ENCODE measurements around the gene ANKHD1. TPM values are rescaled to one million over a fixed set of nuclear protein-coding genes. Genes with fewer than 3 reads are reported as not detected.

ANKHD1 gene
- total RNA-seq, 1 experiment from 2014 or later: 109 TPM

DNA sequence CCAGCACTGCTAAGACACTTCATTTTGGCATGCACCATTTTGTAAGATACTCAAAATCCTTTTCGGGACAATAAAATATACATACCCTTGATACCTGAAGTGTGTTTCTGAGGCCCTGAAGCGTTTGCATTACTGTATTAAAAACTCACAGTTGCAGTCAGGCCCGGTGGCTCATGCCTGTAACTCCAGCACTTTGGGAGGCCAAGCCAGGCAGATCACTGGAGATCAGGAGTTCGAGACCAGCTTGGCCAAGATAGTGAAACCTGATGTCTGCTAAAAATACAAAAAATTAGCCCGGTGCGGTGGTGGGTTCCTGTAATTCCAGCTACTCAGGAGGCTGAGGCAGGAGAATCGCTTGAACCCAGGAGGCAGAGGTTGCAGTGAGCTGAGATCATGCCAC, 143.4 kb downstream of the ANKHD1 start:
- ChIA-PET POLR2A (ENCODE audit: unreplicated experiment) (no interaction called here), CTCF (interaction anchor here (0.6 to 0.7 kb wide), 2 partner anchors 100 to 144 kb away, joined by 3 to 6 read pairs; no protein-coding TSS in a partner anchor)
- Histone ChIP-seq H2AFZ (no peak overlapping the region), H3K27ac (no peak overlapping the region), H3K9me3 (ENCODE audit: insufficient read depth, low read depth) (no peaks in the 10 kb centered on the region), H3K4me2 (no peak overlapping the region), H4K20me1 (ENCODE audit: insufficient read depth) (peaks cover 4% of the 10 kb centered on the region; the same call in 1 of the 2 replicates), H3K27me3 (ENCODE audit: insufficient read depth, low read depth) (no peaks in the 10 kb centered on the region), H3F3A (ENCODE audit: insufficient read depth, low read depth) (peaks cover 31% of the 10 kb centered on the region; the same call in 1 of the 2 replicates), H3K4me3 (no peak overlapping the region), H3K79me2 (ENCODE audit: low read depth) (no peaks in the 10 kb centered on the region), H3K4me1 (replicated peaks; ENCODE audit: insufficient read depth) (no peaks in the 10 kb centered on the region), H3K36me3 (ENCODE audit: low read depth) (peaks cover 12% of the 10 kb centered on the region; the same call in 1 of the 2 replicates), H3K9me2 (ENCODE audit: insufficient read depth) (no peaks in the 10 kb centered on the region)
- no peak for TF ChIP-seq EZH2 (IDR thresholded peaks at IDR 0.05; ENCODE audit: low read depth)
- TF ChIP-seq, protein P1, sequence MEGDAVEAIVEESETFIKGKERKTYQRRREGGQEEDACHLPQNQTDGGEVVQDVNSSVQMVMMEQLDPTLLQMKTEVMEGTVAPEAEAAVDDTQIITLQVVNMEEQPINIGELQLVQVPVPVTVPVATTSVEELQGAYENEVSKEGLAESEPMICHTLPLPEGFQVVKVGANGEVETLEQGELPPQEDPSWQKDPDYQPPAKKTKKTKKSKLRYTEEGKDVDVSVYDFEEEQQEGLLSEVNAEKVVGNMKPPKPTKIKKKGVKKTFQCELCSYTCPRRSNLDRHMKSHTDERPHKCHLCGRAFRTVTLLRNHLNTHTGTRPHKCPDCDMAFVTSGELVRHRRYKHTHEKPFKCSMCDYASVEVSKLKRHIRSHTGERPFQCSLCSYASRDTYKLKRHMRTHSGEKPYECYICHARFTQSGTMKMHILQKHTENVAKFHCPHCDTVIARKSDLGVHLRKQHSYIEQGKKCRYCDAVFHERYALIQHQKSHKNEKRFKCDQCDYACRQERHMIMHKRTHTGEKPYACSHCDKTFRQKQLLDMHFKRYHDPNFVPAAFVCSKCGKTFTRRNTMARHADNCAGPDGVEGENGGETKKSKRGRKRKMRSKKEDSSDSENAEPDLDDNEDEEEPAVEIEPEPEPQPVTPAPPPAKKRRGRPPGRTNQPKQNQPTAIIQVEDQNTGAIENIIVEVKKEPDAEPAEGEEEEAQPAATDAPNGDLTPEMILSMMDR (conservative IDR thresholded peaks at IDR 0.05): no peak
- intact Hi-C loops (cut with micrococcal nuclease; ENCODE audit: unreplicated experiment): no loop called here
- no TSS peak for BruUV-seq (replicated peaks)
- DNase-seq: no peak

DNA sequence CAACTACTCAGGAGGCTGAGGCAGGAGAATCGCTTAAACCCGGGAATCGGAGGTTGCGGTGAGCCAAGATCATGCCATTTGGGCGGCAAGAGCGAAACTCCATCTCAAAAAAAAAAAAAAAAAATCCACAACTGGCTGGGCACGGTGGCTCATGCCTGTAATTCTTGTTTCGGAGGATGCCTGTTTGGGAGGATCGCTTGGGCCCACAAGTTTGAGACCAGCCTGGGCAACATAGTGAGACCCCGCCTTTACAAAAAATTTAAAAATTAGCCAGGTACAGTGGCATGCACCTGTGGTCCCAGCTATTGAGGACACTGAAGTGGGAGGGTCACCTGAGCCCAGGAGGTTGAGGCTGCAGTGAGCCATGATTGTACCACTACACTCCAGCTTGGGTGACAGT, 144.0 kb downstream of the ANKHD1 start:
- H4K20me1 ChIP-seq (ENCODE audit: insufficient read depth): peaks cover 4% of the 10 kb centered on the region; the same call in 1 of the 2 replicates
- intact Hi-C loops (cut with micrococcal nuclease; ENCODE audit: unreplicated experiment): no loop called here

DNA sequence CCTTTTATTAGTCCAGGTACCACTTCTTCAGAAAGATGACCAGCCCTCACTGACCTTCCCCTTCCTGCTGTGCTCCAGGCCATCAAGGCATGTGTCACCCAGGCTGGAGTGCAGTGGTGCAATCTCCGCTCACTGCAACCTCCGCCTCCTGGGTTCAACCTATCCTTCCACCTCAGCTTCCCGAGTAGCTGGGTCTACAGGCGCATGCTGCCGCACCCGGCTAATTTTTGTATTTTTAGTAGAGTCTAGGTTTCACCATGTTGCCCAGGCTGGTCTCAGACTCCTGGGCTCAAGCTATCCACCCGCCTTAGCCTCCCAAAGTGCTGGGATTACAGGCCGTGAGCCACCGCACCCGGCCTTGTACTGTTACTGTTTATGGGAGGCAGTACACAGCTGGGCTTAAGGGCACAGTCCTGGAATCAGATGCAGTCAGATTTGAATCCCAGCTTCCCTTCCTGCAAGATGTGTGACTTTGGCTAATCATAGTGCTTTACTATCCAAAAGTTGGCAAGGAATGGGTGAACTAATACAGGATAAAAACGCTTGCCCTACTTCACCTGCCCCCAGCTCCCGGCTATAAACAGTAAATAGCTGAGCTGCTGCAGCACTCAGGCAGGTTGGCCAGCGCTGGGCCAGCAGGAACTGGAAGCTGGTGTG, 145.3 kb downstream of the ANKHD1 start:
- POLR2A ChIA-PET (ENCODE audit: unreplicated experiment): no interaction called here
- no peak overlapping the region for H2AFZ ChIP-seq
- H4K20me1 ChIP-seq (ENCODE audit: insufficient read depth): peaks cover 4% of the 10 kb centered on the region; the same call in 1 of the 2 replicates
- intact Hi-C loops (cut with micrococcal nuclease; ENCODE audit: unreplicated experiment): no loop called here
- peaks cover 33% of the 10 kb centered on the region; the same call in 1 of the 2 replicates for H3F3A ChIP-seq (ENCODE audit: insufficient read depth, low read depth)
- H3K27ac ChIP-seq: no peak overlapping the region
- no peaks in the 10 kb centered on the region for H3K4me1 ChIP-seq (replicated peaks; ENCODE audit: insufficient read depth)
- H3K79me2 ChIP-seq (ENCODE audit: low read depth): no peaks in the 10 kb centered on the region
- no peaks in the 10 kb centered on the region for H3K27me3 ChIP-seq (ENCODE audit: insufficient read depth, low read depth)
- no peak overlapping the region for H3K4me2 ChIP-seq
- TF ChIP-seq, protein P1 (conservative IDR thresholded peaks at IDR 0.05): no peak
- TF ChIP-seq EZH2 (IDR thresholded peaks at IDR 0.05; ENCODE audit: low read depth): no peak
- CTCF ChIA-PET: no interaction called here
- no peaks in the 10 kb centered on the region for H3K9me3 ChIP-seq (ENCODE audit: insufficient read depth, low read depth)
- no TSS peak for BruUV-seq (replicated peaks)
- H3K9me2 ChIP-seq (ENCODE audit: insufficient read depth): no peaks in the 10 kb centered on the region
- H3K36me3 ChIP-seq (ENCODE audit: low read depth): peaks cover 7% of the 10 kb centered on the region; the same call in 1 of the 2 replicates
- DNase-seq: no peak
- H3K4me3 ChIP-seq: no peak overlapping the region

More for the DNA sequence above, 144.0 kb downstream of the ANKHD1 start:
- no peaks in the 10 kb centered on the region for H3K4me1 ChIP-seq (replicated peaks; ENCODE audit: insufficient read depth)
- no peak overlapping the region for H2AFZ ChIP-seq
- no peak overlapping the region for H3K4me3 ChIP-seq
- H3K9me2 ChIP-seq (ENCODE audit: insufficient read depth): no peaks in the 10 kb centered on the region
- no peak for DNase-seq
- TF ChIP-seq EZH2 (IDR thresholded peaks at IDR 0.05; ENCODE audit: low read depth): no peak
- TF ChIP-seq, protein P1 (conservative IDR thresholded peaks at IDR 0.05): no peak
- peaks cover 7% of the 10 kb centered on the region; the same call in 1 of the 2 replicates for H3K36me3 ChIP-seq (ENCODE audit: low read depth)
- no peak overlapping the region for H3K4me2 ChIP-seq
- H3K9me3 ChIP-seq (ENCODE audit: insufficient read depth, low read depth): no peaks in the 10 kb centered on the region
- ChIA-PET POLR2A (ENCODE audit: unreplicated experiment) (interaction anchor here (0.6 kb wide), 1 partner anchor 96 kb away, joined by 8 read pairs; no protein-coding TSS in a partner anchor), CTCF (interaction anchor here (0.7 to 0.9 kb wide), 2 partner anchors 89 to 96 kb away, joined by 5 read pairs; no protein-coding TSS in a partner anchor)
- H3K27ac ChIP-seq: no peak overlapping the region
- H3K79me2 ChIP-seq (ENCODE audit: low read depth): no peaks in the 10 kb centered on the region
- H3K27me3 ChIP-seq (ENCODE audit: insufficient read depth, low read depth): no peaks in the 10 kb centered on the region
- H3F3A ChIP-seq (ENCODE audit: insufficient read depth, low read depth): peaks cover 31% of the 10 kb centered on the region; the same call in 1 of the 2 replicates
- no TSS peak for BruUV-seq (replicated peaks)
